ENCODE measurements around the gene GABRB1.

The GABRB1 gene

GRCh38 chr4:47210828-47211227 is 179.5 kb downstream of the GABRB1 start:
- H3K4me1 ChIP-seq (ENCODE audit: control insufficient read depth, insufficient read depth, low read length) = no peaks in the 10 kb centered on the region
- TF ChIP-seq TRIM28 (IDR thresholded peaks at IDR 0.05; ENCODE audit: borderline replicate concordance, low read length) (0 out of 2 replicates have a peak, but pooled peaks have one; percentile 25), ZNF621 (tag by site-specific recombination; IDR thresholded peaks at IDR 0.05) (no peak)
- ChIA-PET CTCF (no interaction called here), POLR2A (no interaction called here)
- no peaks in the 10 kb centered on the region for H3K9me3 ChIP-seq (ENCODE audit: control insufficient read depth, insufficient read depth, low read depth, low read length)
- H3K36me3 ChIP-seq (ENCODE audit: control insufficient read depth in 2 of 2, insufficient read depth in 1 of 2, low read length in 2 of 2) = no peaks in the 10 kb centered on the region
- H3K27ac ChIP-seq (ENCODE audit: extremely low read depth, low read depth, low read length) = no peak overlapping the region
- no peak overlapping the region for H3K4me3 ChIP-seq (ENCODE audit: low read depth, low read length)

GRCh38 chr4:47213106-47213505 is 181.7 kb downstream of the GABRB1 start:
- ChIA-PET CTCF (interaction anchor here (0.7 kb wide), 2 partner anchors 14 to 244 kb away, joined by 6 to 7 read pairs; no protein-coding TSS in a partner anchor), POLR2A (no interaction called here)
- Histone ChIP-seq H3K36me3 (ENCODE audit: control insufficient read depth in 2 of 2, insufficient read depth in 1 of 2, low read length in 2 of 2) (no peaks in the 10 kb centered on the region), H3K9me3 (ENCODE audit: control insufficient read depth, insufficient read depth, low read depth, low read length) (no peaks in the 10 kb centered on the region), H3K4me3 (ENCODE audit: low read depth, low read length) (no peak overlapping the region), H3K27ac (ENCODE audit: extremely low read depth, low read depth, low read length) (no peak overlapping the region), H3K4me1 (ENCODE audit: control insufficient read depth, insufficient read depth, low read length) (no peaks in the 10 kb centered on the region)
- peak; percentile 64 for TF ChIP-seq PRDM1 (tag by site-specific recombination; IDR thresholded peaks at IDR 0.05)
- TF ChIP-seq ZNF596 (tag by site-specific recombination; IDR thresholded peaks at IDR 0.05) = 0 out of 2 replicates have a peak, but pooled peaks have one; percentile 25
- TF ChIP-seq ZNF548 (tag by site-specific recombination; IDR thresholded peaks at IDR 0.05) = no peak

- ChIA-PET POLR2A (no interaction called here), CTCF (interaction anchor here (0.7 kb wide), 2 partner anchors 14 to 245 kb away, joined by 6 to 7 read pairs; no protein-coding TSS in a partner anchor)
- Histone ChIP-seq H3K36me3 (ENCODE audit: control insufficient read depth in 2 of 2, insufficient read depth in 1 of 2, low read length in 2 of 2) (no peaks in the 10 kb centered on the region), H3K27ac (ENCODE audit: extremely low read depth, low read depth, low read length) (no peak overlapping the region), H3K4me1 (ENCODE audit: control insufficient read depth, insufficient read depth, low read length) (no peaks in the 10 kb centered on the region), H3K9me3 (ENCODE audit: control insufficient read depth, insufficient read depth, low read depth, low read length) (no peaks in the 10 kb centered on the region), H3K4me3 (ENCODE audit: low read depth, low read length) (no peak overlapping the region)
- TF ChIP-seq ZBTB17 (tag by site-specific recombination; IDR thresholded peaks at IDR 0.05) (no peak), ZNF529 (tag by site-specific recombination; IDR thresholded peaks at IDR 0.05; ENCODE audit: insufficient replicate concordance) (no peak), ELK4 (IDR thresholded peaks at IDR 0.05; ENCODE audit: borderline replicate concordance, low read depth, low read length) (no peak), ZNF521 (tag by site-specific recombination; IDR thresholded peaks at IDR 0.05) (no peak), ZNF391 (tag by site-specific recombination; IDR thresholded peaks at IDR 0.05; ENCODE audit: borderline replicate concordance, low read depth) (no peak)
Observed at GRCh38 chr4:47213539-47213938, 182.2 kb downstream of the GABRB1 start.

- H3K4me3 ChIP-seq (ENCODE audit: low read depth, low read length) = no peak overlapping the region
- H3K36me3 ChIP-seq (ENCODE audit: control insufficient read depth in 2 of 2, insufficient read depth in 1 of 2, low read length in 2 of 2) = no peaks in the 10 kb centered on the region
- no peaks in the 10 kb centered on the region for H3K9me3 ChIP-seq (ENCODE audit: control insufficient read depth, insufficient read depth, low read depth, low read length)
- POLR2A ChIA-PET = no interaction called here
- H3K4me1 ChIP-seq (ENCODE audit: control insufficient read depth, insufficient read depth, low read length) = no peaks in the 10 kb centered on the region
- H3K27ac ChIP-seq (ENCODE audit: extremely low read depth, low read depth, low read length) = no peak overlapping the region
- CTCF ChIA-PET = interaction anchor here (0.7 kb wide), 2 partner anchors 15 to 245 kb away, joined by 6 to 7 read pairs; no protein-coding TSS in a partner anchor
- TF ChIP-seq ZNF324 (tag by site-specific recombination; IDR thresholded peaks at IDR 0.05) (no peak), ZNF426 (tag by site-specific recombination; IDR thresholded peaks at IDR 0.05) (no peak), ZNF248 (tag by site-specific recombination; IDR thresholded peaks at IDR 0.05) (no peak), GLIS2 (tag by site-specific recombination; IDR thresholded peaks at IDR 0.05) (no peak), ZNF561 (tag by site-specific recombination; IDR thresholded peaks at IDR 0.05; ENCODE audit: borderline replicate concordance) (no peak), WT1 (tag by site-specific recombination; IDR thresholded peaks at IDR 0.05) (no peak), KLF17 (tag by site-specific recombination; IDR thresholded peaks at IDR 0.05) (no peak), ZNF624 (tag by site-specific recombination; IDR thresholded peaks at IDR 0.05) (no peak), REST (tag by site-specific recombination; IDR thresholded peaks at IDR 0.05) (no peak), ZNF521 (tag by site-specific recombination; IDR thresholded peaks at IDR 0.05) (no peak), ZSCAN4 (tag by site-specific recombination; IDR thresholded peaks at IDR 0.05) (no peak), ZNF175 (tag by site-specific recombination; IDR thresholded peaks at IDR 0.05) (no peak)
Observed at GRCh38 chr4:47213971-47214370, 182.6 kb downstream of the GABRB1 start.
